Measurements from ENCODE around the gene ATP2C1. TPM values are rescaled to one million over a fixed set of nuclear protein-coding genes. Genes with fewer than 3 reads are reported as not detected.
"Not testable (repeated sequence)": the region's sequence is repeated elsewhere in the genome, so short reads cannot be mapped to it uniquely, and the experiment has no call there.

Gene ATP2C1
- total RNA-seq, 1 donor from 2014 or later = 130 TPM

- DNase-seq (ENCODE audit: low spot score) = no peak
These were observed 142.4 kb downstream of the ATP2C1 start for GRCh38 chr3:131036200-131036816.

- DNase-seq (ENCODE audit: low spot score) = no peak
These were observed 143.1 kb downstream of the ATP2C1 start for GRCh38 chr3:131036986-131037385.

GRCh38 chr3:131038326-131038725 is 144.4 kb downstream of the ATP2C1 start:
- DNase-seq (ENCODE audit: low spot score) = no peak

- not testable (repeated sequence) for DNase-seq (ENCODE audit: low spot score)
These were observed 148.5 kb downstream of the ATP2C1 start for GRCh38 chr3:131042271-131042985.

GRCh38 chr3:131047582-131047981 is 153.7 kb downstream of the ATP2C1 start:
- no peak for DNase-seq (ENCODE audit: low spot score)

GRCh38 chr3:131048030-131048429 is 154.1 kb downstream of the ATP2C1 start:
- DNase-seq (ENCODE audit: low spot score) = no peak

- DNase-seq (ENCODE audit: low spot score) = no peak
These were observed 156.1 kb downstream of the ATP2C1 start for GRCh38 chr3:131050001-131050400.

- no peak for DNase-seq (ENCODE audit: low spot score)
These were observed 159.4 kb downstream of the ATP2C1 start for GRCh38 chr3:131053043-131053859.

Other genes starting within 250 kb of the ATP2C1 start
- 20.0 TPM for gene PIK3R4, start 147.3 kb upstream of the ATP2C1 start, total RNA-seq (ENCODE audit: insufficient read depth, low replicate concordance)
- gene ASTE1, start 132.7 kb downstream of the ATP2C1 start, total RNA-seq (ENCODE audit: insufficient read depth, low replicate concordance) = 3.1 TPM
- 33.5 TPM for gene NEK11, start 132.8 kb downstream of the ATP2C1 start, total RNA-seq (ENCODE audit: insufficient read depth, low replicate concordance)

Data from umbilical cord (tissue), 2 donors.